GM21786 (cell line): Measurements from ENCODE around the gene TTL.
A peak's percentile ranks its signal among the peaks of the same experiment; 100 is the strongest.
"Not testable (repeated sequence)": the region's sequence is repeated elsewhere in the genome, so short reads cannot be mapped to it uniquely, and the experiment has no call there.

Source experiments
- ATAC-seq: cut with Tn5 transposase; IDR thresholded peaks from one replicate; pipeline ENCODE4 v1.9.1; 2021; ENCODE audit not compliant: unreplicated experiment

The TTL gene

DNA sequence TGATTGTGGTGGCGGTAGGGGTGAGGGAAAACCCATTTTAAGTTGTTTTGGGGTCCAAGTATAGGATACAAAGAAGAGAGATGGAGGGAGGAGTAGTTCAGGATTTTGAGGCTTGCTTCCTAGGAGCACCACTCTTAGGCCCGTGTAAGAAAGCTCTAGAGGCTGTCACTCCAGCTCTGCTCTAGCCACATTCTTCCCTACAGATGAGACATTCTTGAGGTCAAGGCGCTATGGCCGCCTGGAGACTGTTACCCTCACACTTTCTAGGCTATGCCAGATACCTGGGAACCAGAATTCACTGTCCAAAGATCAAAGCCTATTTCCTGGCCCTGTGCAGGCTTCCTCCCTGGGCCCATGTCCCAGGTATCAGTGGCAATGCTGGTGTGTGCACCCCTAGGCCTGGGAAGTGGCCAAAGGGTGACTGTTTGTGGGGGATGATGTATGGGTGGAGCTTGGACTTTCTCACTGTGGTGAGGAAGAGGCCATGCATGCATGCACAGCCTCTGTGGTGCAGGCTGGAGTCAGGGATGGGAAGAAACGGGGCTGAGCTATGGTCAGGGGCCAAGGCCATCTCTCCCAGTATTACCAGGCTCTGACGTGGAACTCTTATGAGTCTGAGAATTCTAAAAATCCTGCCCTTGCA, 7.0 kb upstream of the TTL start:
- ATAC-seq = no peak

GRCh38 chr2:112476434-112476833, 5.5 kb upstream of the TTL start:
- no peak for ATAC-seq

- ATAC-seq = no peak
These were observed 1.4 kb upstream of the TTL start for GRCh38 chr2:112480530-112481049.

DNA sequence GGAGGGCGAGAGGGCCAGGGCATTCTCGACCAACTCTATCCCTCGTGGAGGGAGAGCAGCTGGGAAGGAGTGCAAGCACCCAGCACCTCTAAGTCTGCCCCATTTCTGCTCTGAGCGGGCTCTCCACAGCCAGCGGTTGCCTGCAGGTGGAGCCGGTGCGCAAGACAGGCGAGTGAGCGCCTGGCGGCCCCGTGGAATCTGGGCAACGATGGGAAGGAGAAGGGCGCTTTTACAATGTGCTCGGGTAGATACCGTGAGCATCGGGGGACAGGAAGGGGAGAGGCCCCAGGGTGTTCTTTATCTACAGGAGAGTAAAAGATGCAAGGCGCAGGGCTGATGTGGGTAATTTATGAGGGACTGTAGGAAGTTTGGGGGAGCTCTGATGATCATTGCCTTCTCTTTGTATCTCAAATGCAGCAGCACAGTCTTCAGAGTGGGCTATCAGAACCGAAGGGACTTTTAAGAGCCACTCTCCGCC, 867 bp upstream of the TTL start:
- peak; percentile 67 for ATAC-seq

DNA sequence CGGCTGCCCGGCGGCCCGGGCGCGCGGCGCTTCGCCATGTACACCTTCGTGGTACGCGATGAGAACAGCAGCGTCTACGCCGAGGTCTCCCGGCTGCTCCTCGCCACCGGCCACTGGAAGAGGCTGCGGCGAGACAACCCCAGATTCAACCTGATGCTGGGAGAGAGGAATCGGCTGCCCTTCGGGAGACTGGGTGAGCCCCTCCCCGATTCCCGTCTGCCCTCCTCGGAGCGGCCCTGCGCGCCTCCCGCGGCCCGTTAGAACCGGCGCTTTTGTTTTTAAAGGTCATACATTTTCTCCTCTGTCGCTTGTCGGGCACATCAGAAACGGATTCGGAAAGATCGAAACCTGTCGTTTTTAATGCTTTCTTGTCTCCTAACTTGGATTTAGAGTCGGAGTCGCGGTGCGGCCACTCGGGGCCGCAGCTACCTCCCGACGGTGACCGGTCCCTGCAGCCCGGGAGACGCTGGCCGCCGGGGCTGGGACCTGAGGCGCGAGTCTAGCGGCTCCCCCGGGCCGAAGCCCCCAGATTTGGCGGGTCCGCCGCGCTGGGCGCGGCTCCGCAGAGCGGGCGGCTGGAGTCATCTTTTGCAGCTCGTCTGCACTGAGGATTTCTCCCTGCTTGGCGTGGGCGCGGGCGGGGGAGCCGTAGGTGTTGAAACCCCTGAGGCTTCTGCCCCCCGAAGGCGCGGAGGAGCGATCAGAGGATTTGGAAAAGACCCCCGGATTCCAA, 519 bp downstream of the TTL start:
- peak; percentile 13 for ATAC-seq

DNA sequence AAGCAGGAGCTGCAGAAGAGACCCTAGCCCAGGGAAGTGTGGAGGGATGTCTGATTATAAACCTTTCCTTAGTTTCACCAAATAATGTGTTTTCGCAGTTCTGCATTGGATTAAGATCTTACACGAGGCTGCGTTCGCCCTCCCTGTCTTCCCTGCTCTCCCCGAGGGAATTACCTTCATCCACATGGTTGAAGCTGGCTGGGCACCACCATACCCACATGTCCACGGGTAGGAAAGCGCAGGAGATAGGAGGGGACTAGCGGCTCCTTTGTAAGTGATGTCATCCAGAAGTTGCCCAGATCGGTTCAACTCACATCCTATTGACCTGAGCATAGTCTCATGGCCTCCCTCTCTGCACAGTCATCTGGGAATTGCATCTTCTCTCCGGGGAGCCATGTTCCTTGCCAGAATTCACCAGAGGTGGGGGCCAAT, 1.1 kb downstream of the TTL start:
- ATAC-seq = no peak

GRCh38 chr2:112483831-112484230, 1.9 kb downstream of the TTL start:
- no peak for ATAC-seq

DNA sequence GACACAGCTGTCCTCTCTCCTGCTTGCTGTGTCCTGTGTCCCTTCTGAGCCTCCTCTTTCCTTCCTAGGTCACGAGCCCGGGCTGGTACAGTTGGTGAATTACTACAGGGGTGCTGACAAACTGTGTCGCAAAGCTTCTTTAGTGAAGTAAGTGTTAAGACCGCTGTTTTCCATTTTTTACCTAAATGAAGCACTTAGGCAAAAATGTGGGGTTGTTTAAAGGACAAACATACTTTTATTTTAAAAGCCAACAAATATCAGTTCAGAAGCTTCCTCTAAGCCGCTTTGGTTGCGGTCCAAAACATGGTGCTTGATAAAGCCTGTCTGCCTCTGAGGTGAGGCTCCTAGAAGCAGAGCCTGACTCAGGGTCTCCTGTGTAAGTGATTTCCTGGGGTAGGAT, 3.9 kb downstream of the TTL start:
- ATAC-seq = no peak

DNA sequence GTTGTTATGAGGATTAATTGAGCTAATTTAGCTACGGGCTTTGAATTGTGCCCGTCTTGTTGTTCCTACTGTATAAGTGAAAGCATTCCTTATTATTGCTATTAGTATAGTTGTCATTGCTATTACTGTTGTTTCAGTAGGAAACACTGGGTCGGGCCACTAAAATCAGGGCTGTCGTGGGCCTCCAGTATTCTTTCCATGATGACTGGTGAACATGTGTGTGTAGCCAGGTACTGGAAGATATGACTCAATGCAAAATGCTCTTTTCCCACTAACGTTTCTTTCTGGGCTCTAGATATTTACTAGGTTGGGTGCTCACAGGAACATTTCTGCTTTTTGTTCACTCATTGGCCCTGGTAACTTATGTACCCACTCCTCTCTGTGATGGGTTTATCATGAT, 4.9 kb downstream of the TTL start:
- no peak for ATAC-seq

- ATAC-seq = no peak
These were observed 5.5 kb downstream of the TTL start for GRCh38 chr2:112487444-112487961.

GRCh38 chr2:112488201-112488600, 6.2 kb downstream of the TTL start:
- no peak for ATAC-seq

DNA sequence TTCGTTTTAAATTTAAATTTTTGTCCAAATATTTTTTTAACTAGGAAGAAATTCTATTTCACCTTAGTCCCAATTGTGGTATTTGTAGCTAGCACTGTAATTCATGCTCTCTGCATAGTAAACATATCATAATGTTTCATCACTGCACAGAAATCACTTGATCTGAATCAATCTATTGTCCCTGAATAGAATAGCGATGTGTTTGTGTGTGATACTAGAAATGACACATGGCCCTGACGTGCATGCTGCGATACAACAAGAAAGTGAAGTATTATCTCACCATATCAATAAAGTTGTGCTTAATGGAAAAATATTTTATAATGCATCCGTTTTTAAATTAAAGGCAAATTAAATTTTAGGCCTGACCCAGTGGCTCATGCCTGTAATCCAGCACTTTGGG, 10.0 kb downstream of the TTL start:
- ATAC-seq = no peak

GRCh38 chr2:112493048-112493447, 11.1 kb downstream of the TTL start:
- no peak for ATAC-seq

- no peak for ATAC-seq
These were observed 12.1 kb downstream of the TTL start for GRCh38 chr2:112493858-112494648.

DNA sequence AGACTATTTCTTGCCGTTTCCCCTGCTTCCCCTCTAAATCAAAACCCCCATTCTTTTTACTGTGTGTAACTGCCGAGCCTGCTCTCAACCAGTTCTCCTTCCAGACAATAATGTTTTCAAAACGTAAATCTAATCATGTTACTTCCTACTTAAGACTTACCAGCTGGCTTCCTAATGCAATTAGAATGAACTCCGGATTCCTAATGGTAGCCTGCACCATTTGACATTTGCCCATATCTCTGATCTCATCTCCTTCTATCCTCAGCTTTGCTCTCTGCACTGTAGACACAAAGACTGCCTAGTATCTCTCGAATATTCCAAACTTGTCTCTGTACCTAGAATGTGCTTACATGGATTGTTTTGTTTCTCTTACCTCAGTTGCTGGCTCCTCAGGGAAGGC, 12.9 kb downstream of the TTL start:
- no peak for ATAC-seq

DNA sequence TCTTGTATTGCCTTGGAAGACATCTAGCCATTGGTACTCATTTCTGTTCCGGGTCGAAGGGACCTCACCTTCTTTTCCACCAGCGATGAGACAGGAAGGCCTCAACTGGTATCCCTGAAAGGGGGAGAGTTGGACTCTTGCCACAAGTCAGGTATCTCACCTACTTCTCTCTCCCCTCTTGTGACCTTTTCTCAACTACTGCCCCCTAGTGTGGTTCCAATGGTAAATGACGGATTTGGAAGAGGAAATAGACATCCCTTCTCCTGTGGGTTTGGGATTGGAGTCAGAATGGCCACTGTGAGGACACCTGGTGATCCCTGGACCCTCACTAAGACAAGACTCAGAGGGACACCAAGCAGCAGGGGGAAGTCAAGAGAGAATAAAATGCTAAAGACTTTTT, 13.9 kb downstream of the TTL start:
- not testable (repeated sequence) for ATAC-seq

- not testable (repeated sequence) for ATAC-seq
These were observed 19.0 kb downstream of the TTL start for GRCh38 chr2:112500850-112501484.

DNA sequence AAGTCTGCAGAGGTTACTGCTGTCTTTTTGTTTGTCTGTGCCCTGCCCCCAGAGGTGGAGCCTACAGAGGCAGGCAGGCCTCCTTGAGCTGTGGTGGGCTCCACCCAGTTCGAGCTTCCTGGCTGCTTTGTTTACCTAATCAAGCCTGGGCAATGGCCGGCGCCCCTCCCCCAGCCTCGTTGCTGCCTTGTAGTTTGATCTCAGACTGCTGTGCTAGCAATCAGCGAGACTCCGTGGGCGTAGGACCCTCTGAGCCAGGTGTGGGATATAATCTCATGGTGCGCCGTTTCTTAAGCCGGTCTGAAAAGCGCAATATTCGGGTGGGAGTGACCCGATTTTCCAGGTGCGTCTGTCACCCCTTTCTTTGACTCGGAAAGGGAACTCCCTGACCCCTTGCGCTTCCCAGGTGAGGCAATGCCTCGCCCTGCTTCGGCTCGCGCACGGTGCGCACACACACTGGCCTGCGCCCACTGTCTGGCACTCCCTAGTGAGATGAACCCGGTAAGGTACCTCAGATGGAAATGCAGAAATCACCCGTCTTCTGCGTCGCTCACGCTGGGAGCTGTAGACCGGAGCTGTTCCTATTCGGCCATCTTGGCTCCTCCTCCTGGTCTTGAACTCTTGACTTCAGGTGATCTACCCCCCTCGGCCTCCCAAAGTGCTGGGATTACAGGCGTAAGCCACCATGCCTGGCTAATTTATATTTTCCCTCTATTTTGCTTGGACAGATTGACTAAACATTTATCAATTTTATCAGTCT, 27.5 kb downstream of the TTL start:
- ATAC-seq = not testable (repeated sequence)

DNA sequence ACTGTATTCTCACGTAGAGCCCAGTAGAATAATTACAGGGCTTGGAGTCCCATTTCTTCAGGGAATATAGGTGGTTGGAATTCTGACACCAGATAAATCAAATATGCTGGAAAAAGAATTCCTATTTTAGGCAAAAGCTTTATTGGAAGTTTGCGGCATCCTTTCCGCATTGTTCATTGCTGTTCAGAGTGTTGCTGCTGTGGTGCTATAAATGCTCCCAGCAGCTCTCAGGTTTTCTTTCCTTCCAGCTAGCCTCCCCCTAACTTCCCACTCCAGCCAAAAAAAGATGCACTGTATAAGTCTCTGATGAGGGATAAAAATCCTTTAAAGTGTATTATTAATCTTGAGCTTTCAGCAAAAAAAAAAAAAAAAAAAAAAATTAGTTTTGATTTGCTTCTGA, 34.8 kb downstream of the TTL start:
- ATAC-seq = no peak

DNA sequence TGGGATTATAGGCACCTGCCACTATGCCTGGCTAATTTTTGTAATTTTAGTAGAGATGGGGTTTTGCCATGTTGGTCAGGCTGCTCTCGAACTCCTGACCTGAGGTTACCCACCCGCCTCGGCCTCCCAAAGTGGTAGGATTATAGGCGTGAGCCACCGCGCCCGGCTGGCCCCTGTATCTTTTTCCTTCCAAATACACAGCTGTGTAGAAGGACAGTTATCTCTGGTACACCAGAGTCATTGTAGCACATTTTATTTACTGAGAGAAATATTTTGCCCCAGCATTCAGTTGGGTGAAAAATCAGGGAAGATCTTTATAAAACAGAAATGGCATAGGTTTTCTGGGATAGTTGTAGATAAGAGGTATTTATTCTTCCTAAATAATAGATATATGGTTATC, 36.9 kb downstream of the TTL start:
- ATAC-seq = no peak
